ENCODE measurements around the gene CPED1.

GRCh38 chr7:121012919-121013318 lies 24.4 kb downstream of the CPED1 start:
- no peak for TF ChIP-seq CTCF (IDR thresholded peaks at IDR 0.05)
- TF ChIP-seq TCF7L2 (IDR thresholded peaks at IDR 0.05; ENCODE audit: low read depth, low read length) = no peak
- no peak for TF ChIP-seq SIN3A (IDR thresholded peaks at IDR 0.05; ENCODE audit: borderline replicate concordance, insufficient read depth, low read depth, low read length)
- no peak for TF ChIP-seq POLR2AphosphoS5 (IDR thresholded peaks at IDR 0.05; ENCODE audit: low read depth, low read length)
- no peak for TF ChIP-seq REST (IDR thresholded peaks at IDR 0.05; ENCODE audit: insufficient read depth in 1 of 2, low read depth in 2 of 2, low read length in 1 of 2)
